Measurements from ENCODE around the gene LCN6. TPM values are rescaled to one million over a fixed set of nuclear protein-coding genes. Genes with fewer than 3 reads are reported as not detected.
"Not testable (repeated sequence)": the region's sequence is repeated elsewhere in the genome, so short reads cannot be mapped to it uniquely, and the experiment has no call there.

The LCN6 gene
- total RNA-seq = not detected

- Mint-ChIP-seq H3K9me3 (peaks cover 12 to 14% of the 10 kb centered on the region in 2 donors), H3K27me3 (ENCODE audit: low read depth) (peaks cover 19% of the 10 kb centered on the region)
- no peak for ATAC-seq (replicated peaks in 1 of 2)
Measured at GRCh38 chr9:136748201-136748600, at the start of gene LCN6. Gene LCN6, minus strand, starts transcription at chr9:136748525. Its CDS starts 42 bp downstream, at chr9:136748483.

GRCh38 chr9:136796775-136797347, 48.5 kb upstream of the LCN6 start:
- not testable (repeated sequence) for DNase-seq; ATAC-seq (replicated peaks in 1 of 2); H3K36me3 Mint-ChIP-seq (ENCODE audit: insufficient read depth in 2 of 2); H3K9me3 Mint-ChIP-seq; H3K4me3 Mint-ChIP-seq; H3K27ac Mint-ChIP-seq
- Mint-ChIP-seq H3K27me3 (ENCODE audit: low read depth) (peaks cover 13% of the 10 kb centered on the region), H3K4me1 (ENCODE audit: low read depth) (peaks cover 37% of the 10 kb centered on the region)

More at GRCh38 chr9:136748201-136748600, at the start of gene LCN6:
- Mint-ChIP-seq H3K36me3 (ENCODE audit: insufficient read depth in 2 of 2) (peaks cover 11 to 22% of the 10 kb centered on the region in 2 donors), H3K4me3 (no peak within 1 kb of the TSS), H3K27ac (no peak within 1 kb of the TSS), H3K4me1 (ENCODE audit: low read depth) (peaks cover 22% of the 10 kb centered on the region)
- DNase-seq = no peak

DNA sequence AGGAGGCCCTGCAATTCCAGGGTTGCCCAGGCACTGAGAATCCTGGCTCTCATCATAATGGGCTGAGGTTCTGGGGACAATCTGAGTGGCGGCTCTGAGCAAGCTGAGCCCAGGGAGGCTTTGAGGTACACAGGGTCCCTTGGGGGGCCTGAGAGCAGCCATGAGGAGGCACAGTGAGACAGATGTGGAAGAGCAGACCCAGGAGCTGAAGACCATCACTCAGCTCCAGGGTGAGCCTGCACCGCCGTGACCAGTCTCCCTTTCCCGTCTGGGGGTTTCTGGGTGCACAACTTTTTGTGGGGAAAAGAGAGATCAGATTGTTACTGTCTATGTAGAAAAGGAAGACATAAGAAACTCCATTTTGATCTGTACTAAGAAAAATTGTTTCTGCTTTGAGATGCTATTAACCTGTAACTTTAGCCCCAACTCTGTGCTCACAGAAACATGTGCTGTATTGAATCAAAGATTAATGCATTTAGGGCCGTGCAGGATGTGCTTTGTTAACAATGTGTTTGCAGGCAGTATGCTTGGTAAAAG, 48.0 kb upstream of the LCN6 start, which contains the start of gene CCDC183:
TSS of gene CCDC183 (plus strand) at position 101 of the 537 bp plus-strand sequence. CDS start at position 161, 60 bp downstream.
- Mint-ChIP-seq H3K27me3 (ENCODE audit: low read depth) (peaks cover 11% of the 10 kb centered on the region), H3K4me1 (ENCODE audit: low read depth) (peaks cover 35% of the 10 kb centered on the region), H3K36me3 (ENCODE audit: insufficient read depth in 2 of 2) (no peaks in the 10 kb centered on the region), H3K9me3 (no peaks in the 10 kb centered on the region), H3K27ac (no peak within 1 kb of the TSS), H3K4me3 (no peak within 1 kb of the TSS)
- ATAC-seq (replicated peaks in 1 of 2) (no peak), DNase-seq (no peak)

DNA sequence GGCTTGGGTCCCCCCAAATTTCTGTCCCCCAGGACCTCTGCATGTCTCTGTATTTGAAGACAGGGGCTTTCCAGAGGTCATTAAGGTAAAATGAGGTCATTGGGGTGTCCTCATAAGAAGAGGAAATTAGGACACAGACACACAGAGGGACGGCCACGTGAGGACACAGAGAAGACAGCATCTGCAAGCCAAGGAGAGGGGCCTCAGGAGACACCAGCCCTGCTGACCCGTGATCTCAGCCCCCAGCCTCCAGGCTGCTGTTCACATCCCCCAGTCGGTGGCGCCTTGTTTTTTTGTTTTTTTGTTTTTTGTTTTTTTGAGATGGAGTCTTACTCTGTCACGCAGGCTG, 46.6 kb upstream of the LCN6 start:
- no peaks in the 10 kb centered on the region for H3K36me3 Mint-ChIP-seq (ENCODE audit: insufficient read depth in 2 of 2)
- H3K4me1 Mint-ChIP-seq (ENCODE audit: low read depth) = peaks cover 27% of the 10 kb centered on the region
- DNase-seq (no peak), ATAC-seq (replicated peaks in 1 of 2) (no peak)
- H3K9me3 Mint-ChIP-seq = no peaks in the 10 kb centered on the region
- no peak overlapping the region for H3K27ac Mint-ChIP-seq
- peaks cover 1% of the 10 kb centered on the region for H3K27me3 Mint-ChIP-seq (ENCODE audit: low read depth)
- no peak overlapping the region for H3K4me3 Mint-ChIP-seq

GRCh38 chr9:136794281-136794999, 46.1 kb upstream of the LCN6 start:
- Mint-ChIP-seq H3K36me3 (ENCODE audit: insufficient read depth in 2 of 2) (no peaks in the 10 kb centered on the region), H3K4me1 (ENCODE audit: low read depth) (peaks cover 27% of the 10 kb centered on the region), H3K27ac (no peak overlapping the region), H3K27me3 (ENCODE audit: low read depth) (no peaks in the 10 kb centered on the region), H3K4me3 (no peak overlapping the region), H3K9me3 (no peaks in the 10 kb centered on the region)
- ATAC-seq (replicated peaks in 1 of 2) (no peak), DNase-seq (no peak)

GRCh38 chr9:136793086-136793946, 45.0 kb upstream of the LCN6 start:
- Mint-ChIP-seq H3K9me3 (no peaks in the 10 kb centered on the region), H3K27ac (no peak overlapping the region), H3K27me3 (ENCODE audit: low read depth) (no peaks in the 10 kb centered on the region), H3K36me3 (ENCODE audit: insufficient read depth in 2 of 2) (no peaks in the 10 kb centered on the region), H3K4me1 (ENCODE audit: low read depth) (peaks cover 30% of the 10 kb centered on the region), H3K4me3 (no peak overlapping the region)
- no peak for ATAC-seq (replicated peaks in 1 of 2)
- no peak for DNase-seq

DNA sequence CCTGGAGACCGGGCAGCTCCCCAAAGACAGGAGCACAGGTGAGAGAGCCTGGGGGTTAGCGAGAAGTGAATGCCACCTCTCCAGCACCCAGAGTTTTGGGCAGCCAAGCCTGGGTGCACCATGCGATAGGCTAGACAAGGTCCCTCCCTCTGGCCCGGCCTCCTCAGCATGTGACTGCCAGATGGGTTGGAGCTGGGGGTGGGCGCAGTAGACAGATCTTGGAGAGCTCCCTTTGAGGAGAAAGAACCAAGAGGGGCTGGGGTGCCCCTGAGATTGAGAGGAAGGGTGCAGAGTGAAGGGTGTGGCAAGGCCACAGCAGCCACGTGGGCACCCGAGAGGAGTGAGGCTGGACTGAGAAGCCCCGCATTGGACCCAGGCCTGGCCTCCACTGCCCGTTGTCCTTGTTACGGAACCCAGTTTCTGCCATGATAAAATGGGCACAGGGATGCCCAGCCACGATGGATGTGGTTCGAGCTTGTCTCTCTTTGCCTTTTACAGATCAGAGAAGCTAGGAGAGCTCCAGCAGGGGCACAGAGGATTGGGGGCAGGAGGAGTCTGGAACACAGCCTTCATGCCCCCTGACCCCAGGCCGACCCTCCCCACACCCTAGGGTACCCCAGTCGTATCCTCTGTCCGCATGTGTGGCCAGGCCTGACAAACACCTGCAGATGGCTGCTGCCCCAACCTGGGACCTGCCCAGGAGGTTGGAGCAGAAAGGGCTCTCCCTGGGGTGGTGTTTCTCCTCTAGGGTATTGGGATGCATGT, 44.2 kb upstream of the LCN6 start:
- Mint-ChIP-seq H3K4me1 (ENCODE audit: low read depth) (peaks cover 38% of the 10 kb centered on the region), H3K27ac (peak overlapping the region; percentile 22), H3K27me3 (ENCODE audit: low read depth) (no peaks in the 10 kb centered on the region), H3K36me3 (ENCODE audit: insufficient read depth in 2 of 2) (no peaks in the 10 kb centered on the region), H3K9me3 (no peaks in the 10 kb centered on the region), H3K4me3 (peak overlapping the region; percentile 24 to 88)
- no peak for ATAC-seq (replicated peaks in 1 of 2)
- DNase-seq = no peak

GRCh38 chr9:136791516-136792276, 43.4 kb upstream of the LCN6 start:
- H3K4me3 Mint-ChIP-seq = peak overlapping the region; percentile 81 to 88
- H3K36me3 Mint-ChIP-seq (ENCODE audit: insufficient read depth in 2 of 2) = no peaks in the 10 kb centered on the region
- H3K27me3 Mint-ChIP-seq (ENCODE audit: low read depth) = no peaks in the 10 kb centered on the region
- DNase-seq (peak; percentile 72 to 74), ATAC-seq (replicated peaks in 1 of 2) (peak; percentile 5 to 8)
- H3K9me3 Mint-ChIP-seq = no peaks in the 10 kb centered on the region
- H3K4me1 Mint-ChIP-seq (ENCODE audit: low read depth) = peaks cover 34% of the 10 kb centered on the region
- peak overlapping the region; percentile 22 for H3K27ac Mint-ChIP-seq

DNA sequence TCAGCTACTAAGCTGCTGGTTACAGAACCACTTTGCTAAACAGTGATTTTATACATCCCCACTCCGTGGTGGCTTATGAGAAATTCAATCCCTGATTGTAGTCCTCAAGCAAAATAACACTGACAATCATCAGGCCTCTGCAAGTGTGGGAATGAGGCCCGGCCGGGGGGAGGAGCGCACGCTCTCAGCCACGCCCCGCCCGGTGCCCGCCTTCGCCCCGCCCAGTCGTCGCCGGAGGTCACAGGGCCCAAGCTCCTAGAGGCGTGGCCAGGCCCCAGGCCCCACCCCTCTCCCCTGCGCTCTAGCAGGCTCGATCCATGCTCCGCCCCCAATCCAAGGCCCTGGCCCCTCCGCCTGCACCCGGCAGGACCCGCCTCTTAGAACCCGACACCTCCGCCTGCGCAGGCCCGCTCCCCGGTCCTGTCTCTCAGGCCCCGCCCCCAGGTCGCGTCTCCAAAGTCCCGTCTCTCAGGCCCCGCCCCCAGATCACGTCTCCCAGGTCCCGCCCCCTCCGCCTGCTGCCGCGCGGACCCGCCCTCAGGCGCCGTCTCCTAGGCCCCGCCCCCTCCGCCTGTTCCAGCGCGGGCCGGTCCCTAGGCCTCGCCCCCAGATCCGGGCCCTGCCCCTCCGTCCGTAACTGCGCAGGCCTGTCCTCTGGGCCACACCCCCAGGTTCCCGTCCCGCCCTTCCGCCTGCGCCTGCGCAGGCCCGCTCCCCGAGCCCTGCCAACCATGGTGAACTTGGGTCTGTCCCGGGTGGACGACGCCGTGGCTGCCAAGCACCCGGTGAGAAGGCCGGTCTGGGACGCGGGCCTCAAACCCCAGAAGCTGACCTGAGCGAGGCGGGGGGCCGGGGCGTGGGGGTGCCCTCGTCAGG, 42.6 kb upstream of the LCN6 start, which contains the start of gene TMEM141:
TSS of gene TMEM141 (plus strand) at position 705 of the 876 bp plus-strand sequence. CDS start at position 732, 27 bp downstream.
- peak; percentile 90 to 91 for ATAC-seq (replicated peaks in 1 of 2)
- peak within 1 kb of the TSS; percentile 81 to 88 for H3K4me3 Mint-ChIP-seq
- no peaks in the 10 kb centered on the region for H3K27me3 Mint-ChIP-seq (ENCODE audit: low read depth)
- H3K27ac Mint-ChIP-seq = peak within 1 kb of the TSS; percentile 22
- H3K36me3 Mint-ChIP-seq (ENCODE audit: insufficient read depth in 2 of 2) = no peaks in the 10 kb centered on the region
- peak; percentile 100 for DNase-seq
- peaks cover 32% of the 10 kb centered on the region for H3K4me1 Mint-ChIP-seq (ENCODE audit: low read depth)
- H3K9me3 Mint-ChIP-seq = no peaks in the 10 kb centered on the region

DNA sequence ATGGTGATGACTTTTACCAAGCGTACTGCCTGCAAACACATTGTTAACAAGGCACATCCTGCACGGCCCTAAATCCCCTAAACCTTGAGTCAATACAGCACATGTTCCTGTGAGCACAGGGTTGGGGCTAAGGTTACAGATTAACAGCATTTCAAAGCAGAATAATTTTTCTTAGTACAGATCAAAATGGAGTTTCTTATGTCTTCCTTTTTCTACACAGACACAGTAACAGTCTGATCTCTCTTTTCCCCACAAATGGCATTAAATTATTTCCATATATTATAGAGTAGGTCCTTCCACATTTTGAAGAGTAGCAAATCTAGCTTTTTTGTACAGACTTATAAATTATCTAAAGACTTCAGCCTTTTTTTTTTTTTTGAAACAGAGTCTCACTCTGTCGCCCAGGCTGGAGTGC, 41.2 kb upstream of the LCN6 start:
- DNase-seq (no peak), ATAC-seq (replicated peaks in 1 of 2) (no peak)
- H3K27me3 Mint-ChIP-seq (ENCODE audit: low read depth) = no peaks in the 10 kb centered on the region
- peaks cover 38% of the 10 kb centered on the region for H3K4me1 Mint-ChIP-seq (ENCODE audit: low read depth)
- no peaks in the 10 kb centered on the region for H3K9me3 Mint-ChIP-seq
- H3K4me3 Mint-ChIP-seq = no peak overlapping the region
- H3K27ac Mint-ChIP-seq = no peak overlapping the region
- H3K36me3 Mint-ChIP-seq (ENCODE audit: insufficient read depth in 2 of 2) = no peaks in the 10 kb centered on the region

Measured in activated T-cell treated with anti-CD3 and anti-CD28 coated beads, Interleukin-2, amount 50 U/mL, for 72 hours (primary cell).